Hepatocyte (in vitro differentiated cells): Measurements from ENCODE around the gene RNMT. TPM values are rescaled to one million over a fixed set of nuclear protein-coding genes. Genes with fewer than 3 reads are reported as not detected.
"Not testable (repeated sequence)": the region's sequence is repeated elsewhere in the genome, so short reads cannot be mapped to it uniquely, and the experiment has no call there.

Source experiments
- DNase-seq: peaks from one replicate; pipeline ENCODE4 v3.0.0-alpha.2; 2016; ENCODE audit warnings: low spot score
- H2AFZ ChIP-seq: fragments of 200-600 bp; sonication (generic); 2 replicates; pipeline ENCODE4 v1.6.0; 2016; ENCODE audit warnings: antibody characterized with exemption, mild to moderate bottlenecking
- H3K27ac ChIP-seq: fragments of 200-600 bp; sonication (generic); 2 replicates; pipeline ENCODE4 v1.5.1; 2016; ENCODE audit warnings: mild to moderate bottlenecking
- H3K27me3 ChIP-seq: fragments of 200-600 bp; sonication (generic); 2 replicates; pipeline ENCODE4 v1.6.1; 2016
- H3K36me3 ChIP-seq: fragments of 200-600 bp; sonication (generic); replicated peaks from 2 replicates; pipeline ENCODE4 v1.5.1; 2016; ENCODE audit warnings: low read depth; ENCODE audit not compliant: insufficient read depth
- H3K4me1 ChIP-seq: fragments of 200-600 bp; sonication (generic); 2 replicates; pipeline ENCODE4 v1.5.1; 2016; ENCODE audit warnings: mild to moderate bottlenecking, moderate library complexity; ENCODE audit not compliant: insufficient read depth
- H3K4me2 ChIP-seq: fragments of 200-600 bp; sonication (generic); 2 replicates; pipeline ENCODE4 v1.6.0; 2016
- H3K4me3 ChIP-seq: fragments of 200-600 bp; sonication (generic); 2 replicates; pipeline ENCODE4 v1.5.1; 2016; ENCODE audit warnings: mild to moderate bottlenecking
- H3K79me2 ChIP-seq: fragments of 200-600 bp; sonication (generic); 2 replicates; pipeline ENCODE4 v1.6.0; 2017; ENCODE audit warnings: mild to moderate bottlenecking
- H3K9me2 ChIP-seq: fragments of 200-600 bp; sonication (generic); replicated peaks from 2 replicates; pipeline ENCODE4 v1.6.0; 2017; ENCODE audit warnings: mild to moderate bottlenecking; ENCODE audit not compliant: insufficient read depth
- H3K9me3 ChIP-seq: fragments of 200-600 bp; sonication (generic); 2 replicates; pipeline ENCODE4 v1.5.1; 2016; ENCODE audit warnings: low read depth, mild to moderate bottlenecking
- H4K20me1 ChIP-seq: fragments of 200-600 bp; sonication (generic); 2 replicates; pipeline ENCODE4 v1.6.0; 2016; ENCODE audit warnings: mild to moderate bottlenecking; ENCODE audit not compliant: insufficient read depth, poor library complexity, severe bottlenecking
- CTCF ChIP-seq: fragments of 200-600 bp; sonication (generic); IDR thresholded peaks from 2 replicates; pipeline ENCODE4 v1.5.1; 2016; ENCODE audit warnings: antibody characterized with exemption, mild to moderate bottlenecking; ENCODE audit not compliant: poor library complexity
- EZH2 ChIP-seq: fragments of 200-600 bp; sonication (generic); IDR thresholded peaks from 2 replicates; pipeline ENCODE4 v1.6.1; 2016; ENCODE audit warnings: antibody characterized with exemption, mild to moderate bottlenecking, borderline replicate concordance
- EZH2phosphoT487 ChIP-seq: fragments of 200-600 bp; sonication (generic); IDR thresholded peaks from one replicate; pipeline ENCODE4 v1.6.1; 2018; ENCODE audit warnings: antibody characterized with exemption, mild to moderate bottlenecking, low read depth, moderate library complexity; ENCODE audit not compliant: unreplicated experiment, severe bottlenecking
- whole genome bisulfite sequencing: methylation state at CpG from one replicate; pipeline ENCODE4 v1.1.6; 2016; ENCODE audit warnings: low lambda C conversion rate; ENCODE audit errors: missing lambda C conversion rate; 5-methylcytosine and 5-hydroxymethylcytosine counted together
- polyA plus RNA-seq: library from polyadenylated mRNA; unstranded; fragments of >200 nt; fragmentation: Nextera tagmentation; extraction: Ambion mirVana; gene quantifications from 2 replicates; pipeline ENCODE4 v1.2.1, GENCODE V29; 2016
- total RNA-seq: library from RNA; depleted of rRNA; stranded (reverse); fragments of >200 nt; gene quantifications from 2 replicates; pipeline ENCODE4 v1.2.3, GENCODE V29; 2014

Gene RNMT
- total and polyA plus RNA-seq, 2 experiments from 2014 or later, result 34.5 to 40.4 TPM

DNA sequence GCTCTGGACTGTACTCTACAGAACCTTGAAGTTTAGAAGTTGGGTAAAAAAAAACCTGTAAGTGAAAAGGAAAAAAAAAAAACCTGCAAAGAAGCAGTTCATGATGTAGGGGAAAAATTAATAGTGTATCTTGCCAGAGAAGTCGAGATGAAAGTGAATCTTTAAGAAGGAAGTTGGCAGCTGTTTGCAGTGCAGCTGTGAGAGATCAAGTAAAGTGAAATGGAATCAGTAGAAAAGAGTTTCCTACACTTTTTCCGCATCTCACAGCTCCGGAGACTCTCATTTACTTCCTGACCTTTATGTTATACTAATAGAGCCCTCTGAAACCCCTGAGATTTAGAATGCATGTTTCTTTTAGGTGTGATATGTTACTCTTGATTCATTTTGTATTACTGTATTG is 19.2 kb downstream of the RNMT start:
- DNase-seq, result no peak
- no peaks in the 10 kb centered on the region for H3K27me3 ChIP-seq
- no peaks in the 10 kb centered on the region for H4K20me1 ChIP-seq
- H3K79me2 ChIP-seq, result no peaks in the 10 kb centered on the region
- no peak overlapping the region for H3K4me2 ChIP-seq
- no peaks in the 10 kb centered on the region for H3K9me2 ChIP-seq
- 94% methylated on average over 3 of the region's 3 CpGs for WGBS
- TF ChIP-seq EZH2phosphoT487, result no peak
- TF ChIP-seq EZH2, result no peak
- no peak for TF ChIP-seq CTCF
- H3K27ac ChIP-seq, result no peak overlapping the region
- no peak overlapping the region for H3K4me3 ChIP-seq
- no peaks in the 10 kb centered on the region for H3K4me1 ChIP-seq
- no peak overlapping the region for H2AFZ ChIP-seq
- no peaks in the 10 kb centered on the region for H3K9me3 ChIP-seq
- no peaks in the 10 kb centered on the region for H3K36me3 ChIP-seq

DNA sequence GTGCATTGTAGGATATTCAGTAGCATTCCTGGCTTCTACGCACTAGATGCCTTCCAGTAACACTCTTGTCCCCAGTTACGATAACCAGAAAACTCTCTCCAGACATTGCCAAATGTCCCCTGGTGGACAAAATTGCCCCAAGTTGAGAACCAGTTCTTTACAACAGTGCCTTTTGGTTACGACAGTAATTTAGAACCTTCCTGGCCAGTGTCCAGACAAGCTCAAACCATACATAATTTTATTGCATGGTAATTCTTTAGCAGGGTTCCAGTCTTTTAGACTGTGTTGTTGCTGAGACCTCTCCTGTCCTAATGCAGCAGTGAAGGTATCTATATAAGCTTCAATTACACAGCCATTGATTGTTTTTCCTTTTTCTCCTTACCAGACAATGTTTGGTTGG is 20.2 kb downstream of the RNMT start:
- 92% methylated on average over 3 of the region's 3 CpGs for WGBS

GRCh38 chr18:13751599-13751998 is 25.1 kb downstream of the RNMT start:
- not testable (repeated sequence) for H3K9me2 ChIP-seq, H3K36me3 ChIP-seq, H3K79me2 ChIP-seq, H3K9me3 ChIP-seq, DNase-seq, H3K27ac ChIP-seq, H3K27me3 ChIP-seq, H4K20me1 ChIP-seq, H3K4me1 ChIP-seq, H3K4me3 ChIP-seq, H3K4me2 ChIP-seq, H2AFZ ChIP-seq
- 94% methylated on average over 3 of the region's 3 CpGs for WGBS

More for the DNA sequence above, 20.2 kb downstream of the RNMT start:
- no peaks in the 10 kb centered on the region for H3K9me2 ChIP-seq
- TF ChIP-seq EZH2phosphoT487, result no peak
- no peak for TF ChIP-seq CTCF
- TF ChIP-seq EZH2, result no peak
- H3K4me1 ChIP-seq, result no peaks in the 10 kb centered on the region
- no peaks in the 10 kb centered on the region for H3K79me2 ChIP-seq
- no peaks in the 10 kb centered on the region for H4K20me1 ChIP-seq
- H3K27ac ChIP-seq, result no peak overlapping the region
- H3K36me3 ChIP-seq, result no peaks in the 10 kb centered on the region
- H3K27me3 ChIP-seq, result no peaks in the 10 kb centered on the region
- no peak for DNase-seq
- no peak overlapping the region for H3K4me3 ChIP-seq
- no peak overlapping the region for H2AFZ ChIP-seq
- H3K4me2 ChIP-seq, result no peak overlapping the region
- H3K9me3 ChIP-seq, result no peaks in the 10 kb centered on the region

DNA sequence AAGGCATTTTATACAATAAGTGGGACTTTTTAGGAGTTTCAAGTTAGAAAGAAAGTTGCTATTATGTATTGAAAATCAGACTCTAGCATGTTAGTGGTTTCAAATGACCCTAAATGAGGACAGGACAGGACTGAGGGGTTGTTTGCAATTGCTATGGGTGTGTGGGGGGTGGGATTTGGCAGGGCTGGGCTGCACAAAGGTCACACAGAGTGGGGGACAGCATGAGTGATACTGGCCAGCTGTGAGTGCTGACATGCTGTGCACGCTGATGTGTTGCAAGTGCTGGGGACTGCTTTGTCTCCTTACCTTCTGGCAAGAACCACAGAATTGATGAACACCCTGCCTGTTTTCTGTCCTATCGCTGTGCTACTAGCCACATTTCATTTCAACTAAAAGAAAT is 29.8 kb downstream of the RNMT start:
- Histone ChIP-seq H2AFZ (no peak overlapping the region), H3K27ac (no peak overlapping the region), H3K4me2 (no peak overlapping the region), H3K27me3 (no peaks in the 10 kb centered on the region), H3K79me2 (no peaks in the 10 kb centered on the region), H3K36me3 (peaks cover 3% of the 10 kb centered on the region), H3K4me1 (no peaks in the 10 kb centered on the region), H3K9me2 (no peaks in the 10 kb centered on the region), H3K4me3 (no peak overlapping the region), H4K20me1 (no peaks in the 10 kb centered on the region), H3K9me3 (no peaks in the 10 kb centered on the region)
- WGBS, result 97% methylated on average over 2 of the region's 2 CpGs
- TF ChIP-seq EZH2 (no peak), EZH2phosphoT487 (no peak), CTCF (no peak)
- no peak for DNase-seq
